NCI-H2196 (cell line): ENCODE data around the gene PCDHGB6.
"Not testable (repeated sequence)": the region's sequence is repeated elsewhere in the genome, so short reads cannot be mapped to it uniquely, and the experiment has no call there.

Source experiments
- DNase-seq: peaks from one replicate; lab custom pipeline; 2025; ENCODE audit not compliant: unreplicated experiment; lab: John Stamatoyannopoulos, UW

Gene PCDHGB6

DNA sequence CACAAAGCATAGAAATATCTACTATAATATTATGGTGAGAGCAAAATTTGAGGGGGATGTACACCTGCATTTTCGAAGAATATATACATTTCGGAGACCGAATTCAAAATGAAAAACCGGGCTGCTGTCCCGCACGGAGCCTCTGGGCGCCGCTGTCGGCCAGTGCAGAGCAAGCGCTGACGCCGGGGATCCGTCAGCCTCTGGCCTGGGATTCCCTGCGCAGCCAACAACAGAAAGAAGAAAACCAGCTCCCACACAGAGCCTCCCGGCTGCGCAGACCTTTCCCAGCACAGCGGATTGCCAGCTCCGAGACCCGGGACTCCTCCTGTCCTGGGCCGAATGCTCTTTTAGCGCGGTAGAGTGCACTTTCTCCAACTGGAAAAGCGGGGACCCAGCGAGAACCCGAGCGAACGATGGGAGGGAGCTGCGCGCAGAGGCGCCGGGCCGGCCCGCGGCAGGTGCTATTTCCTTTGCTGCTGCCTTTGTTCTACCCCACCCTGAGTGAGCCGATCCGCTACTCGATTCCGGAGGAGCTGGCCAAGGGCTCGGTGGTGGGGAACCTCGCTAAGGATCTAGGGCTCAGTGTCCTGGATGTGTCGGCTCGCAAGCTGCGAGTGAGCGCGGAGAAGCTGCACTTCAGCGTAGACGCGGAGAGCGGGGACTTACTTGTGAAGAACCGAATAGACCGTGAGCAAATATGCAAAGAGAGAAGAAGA, at the start of gene PCDHGB6:
Gene PCDHGB6 (plus strand): TSS at position 232 of the 716 bp plus-strand sequence. CDS start 182 bp downstream, at position 414.
- DNase-seq: peak; percentile 84

DNA sequence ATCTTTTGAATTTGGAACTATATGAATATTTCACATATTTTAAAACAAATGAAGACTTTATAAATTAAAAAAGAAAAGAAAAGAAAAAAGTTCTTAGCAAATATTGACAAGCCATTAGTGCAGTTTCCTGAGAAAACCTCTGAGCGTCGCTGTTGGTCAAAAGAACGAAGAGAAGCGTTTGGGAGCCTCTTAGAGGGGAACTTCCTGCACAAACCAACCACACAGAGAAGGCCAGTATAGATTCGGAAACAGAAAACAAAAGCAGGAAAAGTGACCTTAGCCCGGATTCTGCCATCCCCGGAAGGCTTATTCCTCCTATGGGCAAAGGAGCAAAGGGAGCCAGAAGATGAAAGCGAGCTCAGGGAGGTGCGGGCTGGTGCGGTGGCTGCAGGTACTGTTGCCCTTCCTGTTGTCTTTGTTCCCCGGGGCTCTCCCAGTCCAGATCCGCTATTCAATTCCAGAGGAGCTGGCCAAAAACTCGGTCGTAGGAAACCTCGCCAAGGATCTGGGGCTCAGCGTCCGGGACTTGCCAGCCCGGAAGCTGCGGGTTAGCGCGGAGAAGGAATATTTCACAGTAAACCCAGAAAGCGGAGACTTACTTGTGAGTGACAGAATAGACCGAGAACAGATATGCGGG, 47.9 kb upstream of the PCDHGB6 start, which contains the start of gene PCDHGB2:
Gene PCDHGB2 (plus strand): TSS at position 205 of the 637 bp plus-strand sequence. CDS start 142 bp downstream, at position 347.
- no peak for DNase-seq

DNA sequence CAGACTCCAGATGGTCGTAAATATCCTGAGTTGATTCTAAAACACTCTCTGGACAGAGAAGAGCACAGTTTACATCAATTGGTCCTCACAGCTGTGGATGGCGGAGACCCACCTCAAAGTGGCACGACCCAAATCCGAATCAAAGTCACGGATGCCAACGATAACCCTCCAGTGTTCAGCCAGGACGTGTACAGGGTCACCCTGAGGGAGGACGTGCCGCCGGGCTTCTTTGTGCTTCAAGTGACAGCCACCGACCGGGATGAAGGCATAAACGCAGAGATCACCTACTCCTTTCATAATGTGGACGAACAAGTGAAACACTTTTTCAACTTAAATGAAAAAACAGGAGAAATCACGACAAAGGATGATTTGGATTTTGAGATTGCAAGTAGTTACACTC, 47.1 kb upstream of the PCDHGB6 start:
- DNase-seq: no peak

- DNase-seq: no peak
Observed at GRCh38 chr5:141362719-141363118, 45.1 kb upstream of the PCDHGB6 start.

DNA sequence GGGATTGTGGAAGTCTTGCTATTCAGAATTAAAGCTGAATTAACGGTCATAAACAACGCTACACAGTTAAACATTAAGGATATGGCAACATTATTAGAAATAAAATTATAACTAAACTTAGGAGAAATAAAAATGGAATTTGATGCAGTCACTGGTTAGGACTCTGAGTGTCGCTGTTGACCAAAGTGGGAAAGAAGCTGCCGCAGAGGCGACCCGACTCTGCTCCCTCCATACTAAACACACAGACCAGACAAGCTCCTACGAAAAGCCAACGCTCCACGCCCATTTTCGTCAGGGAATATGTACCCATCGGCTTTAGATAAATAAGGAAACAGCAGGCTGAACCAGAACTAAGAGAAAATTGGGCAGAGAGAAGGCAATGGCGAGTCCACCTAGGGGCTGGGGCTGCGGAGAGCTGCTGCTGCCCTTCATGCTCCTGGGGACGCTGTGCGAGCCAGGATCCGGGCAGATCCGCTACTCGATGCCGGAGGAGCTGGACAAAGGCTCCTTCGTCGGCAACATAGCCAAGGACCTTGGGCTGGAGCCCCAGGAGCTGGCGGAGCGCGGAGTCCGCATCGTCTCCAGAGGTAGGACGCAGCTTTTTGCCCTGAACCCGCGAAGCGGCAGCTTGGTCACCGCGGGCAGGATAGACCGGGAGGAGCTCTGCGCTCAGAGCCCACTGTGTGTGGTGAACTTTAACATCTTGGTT, 43.7 kb upstream of the PCDHGB6 start, which contains the start of gene PCDHGA5:
Gene PCDHGA5 (plus strand): TSS at position 211 of the 709 bp plus-strand sequence. CDS start 169 bp downstream, at position 380.
- no peak for DNase-seq

GRCh38 chr5:141366016-141366896, 41.6 kb upstream of the PCDHGB6 start:
- DNase-seq: no peak

- no peak for DNase-seq
Observed at GRCh38 chr5:141369994-141370848, 37.6 kb upstream of the PCDHGB6 start, which contains the start of gene PCDHGB3. PCDHGB3 (plus strand) TSS chr5:141370242; CDS start chr5:141370395, 153 bp downstream.

DNA sequence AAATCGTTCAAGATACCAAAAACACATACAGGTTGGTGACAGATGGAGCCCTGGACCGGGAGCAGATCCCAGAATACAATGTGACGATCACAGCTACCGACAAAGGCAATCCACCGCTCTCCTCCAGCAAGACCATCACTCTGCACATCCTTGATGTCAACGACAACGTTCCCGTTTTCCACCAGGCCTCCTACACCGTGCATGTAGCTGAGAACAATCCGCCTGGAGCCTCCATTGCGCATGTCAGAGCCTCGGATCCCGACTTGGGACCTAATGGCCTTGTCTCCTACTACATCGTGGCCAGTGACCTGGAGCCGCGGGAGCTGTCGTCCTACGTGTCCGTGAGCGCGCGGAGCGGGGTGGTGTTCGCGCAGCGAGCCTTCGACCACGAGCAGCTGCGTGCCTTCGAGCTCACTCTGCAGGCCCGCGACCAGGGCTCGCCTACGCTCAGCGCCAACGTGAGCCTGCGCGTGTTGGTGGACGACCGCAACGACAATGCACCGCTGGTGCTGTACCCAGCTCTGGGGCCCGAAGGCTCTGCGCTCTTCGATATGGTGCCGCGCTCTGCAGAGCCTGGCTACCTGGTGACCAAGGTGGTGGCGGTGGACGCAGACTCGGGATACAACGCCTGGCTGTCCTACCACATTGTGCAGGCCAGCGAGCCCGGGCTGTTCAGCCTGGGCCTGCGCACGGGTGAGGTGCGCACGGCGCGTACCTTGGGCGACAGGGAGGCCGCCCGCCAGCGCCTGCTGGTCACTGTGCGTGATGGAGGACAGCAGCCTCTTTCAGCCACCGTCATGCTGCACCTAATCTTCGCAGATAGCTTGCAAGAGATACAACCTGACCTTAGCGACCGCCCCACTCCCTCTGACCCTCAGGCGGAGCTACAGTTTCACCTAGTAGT, 36.0 kb upstream of the PCDHGB6 start:
- DNase-seq: no peak

DNA sequence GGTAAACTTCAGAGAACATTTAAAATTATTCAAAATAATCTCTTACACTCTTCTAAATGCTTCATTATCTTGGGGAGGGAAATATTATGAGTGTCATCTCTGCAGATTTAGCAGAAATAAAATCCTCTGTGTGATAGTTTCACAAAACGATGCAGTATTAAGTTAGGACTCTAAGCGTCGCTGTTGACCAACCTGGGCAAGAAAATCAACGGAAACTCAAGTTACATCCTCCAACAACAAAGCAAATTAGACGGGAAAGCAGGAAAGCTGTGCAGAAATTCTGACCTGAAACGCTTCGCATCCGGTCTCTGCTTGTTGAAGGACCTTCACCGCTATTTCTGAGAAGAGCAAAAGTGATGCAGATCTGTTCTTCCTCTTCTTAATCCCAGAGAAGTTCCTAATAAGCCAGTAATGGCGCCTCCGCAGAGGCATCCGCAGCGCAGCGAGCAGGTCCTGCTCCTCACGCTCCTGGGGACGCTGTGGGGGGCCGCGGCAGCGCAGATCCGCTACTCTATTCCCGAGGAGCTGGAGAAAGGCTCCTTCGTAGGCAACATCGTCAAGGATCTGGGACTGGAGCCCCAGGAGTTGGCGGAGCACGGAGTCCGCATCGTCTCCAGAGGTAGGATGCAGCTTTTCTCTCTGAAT, 34.0 kb upstream of the PCDHGB6 start, which contains the start of gene PCDHGA6:
Gene PCDHGA6 (plus strand): TSS at position 219 of the 645 bp plus-strand sequence. CDS start 193 bp downstream, at position 412.
- no peak for DNase-seq

- no peak for DNase-seq
Observed at GRCh38 chr5:141374627-141375026, 33.2 kb upstream of the PCDHGB6 start.

- DNase-seq: not testable (repeated sequence)
Observed at GRCh38 chr5:141375444-141376155, 32.2 kb upstream of the PCDHGB6 start.

DNA sequence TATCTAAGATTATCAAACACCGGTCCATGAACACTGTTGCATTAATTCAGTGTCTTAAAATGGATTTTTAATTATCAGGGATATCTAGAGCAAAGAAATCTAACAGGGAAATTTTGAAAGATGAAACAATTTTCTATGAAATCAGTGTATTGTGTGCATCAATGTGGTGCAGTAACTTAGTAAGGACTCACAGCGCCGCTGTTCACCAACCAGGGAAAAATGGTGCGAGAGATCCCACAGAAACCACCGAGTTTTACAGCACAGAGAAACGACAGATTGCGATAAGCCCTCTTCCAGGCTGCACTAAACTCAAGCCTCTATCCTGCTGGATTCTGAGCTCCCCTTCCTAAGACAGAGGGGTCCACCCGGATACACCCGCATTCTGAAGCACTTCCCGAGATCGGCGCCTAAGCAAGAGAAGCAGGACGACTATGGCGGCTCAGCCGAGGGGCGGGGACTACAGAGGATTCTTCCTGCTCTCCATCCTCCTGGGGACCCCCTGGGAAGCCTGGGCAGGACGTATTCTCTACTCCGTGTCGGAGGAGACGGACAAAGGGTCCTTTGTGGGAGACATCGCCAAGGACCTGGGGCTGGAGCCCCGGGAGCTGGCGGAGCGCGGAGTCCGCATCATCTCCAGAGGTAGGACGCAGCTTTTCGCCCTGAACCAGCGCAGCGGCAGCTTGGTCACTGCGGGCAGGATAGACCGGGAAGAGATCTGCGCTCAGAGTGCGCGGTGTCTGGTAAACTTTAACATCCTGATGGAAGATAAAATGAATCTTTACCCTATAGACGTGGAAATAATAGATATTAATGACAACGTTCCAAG, 25.1 kb upstream of the PCDHGB6 start, which contains the start of gene PCDHGA7:
Gene PCDHGA7 (plus strand): TSS at position 274 of the 826 bp plus-strand sequence. CDS start 158 bp downstream, at position 432.
- DNase-seq: no peak

DNA sequence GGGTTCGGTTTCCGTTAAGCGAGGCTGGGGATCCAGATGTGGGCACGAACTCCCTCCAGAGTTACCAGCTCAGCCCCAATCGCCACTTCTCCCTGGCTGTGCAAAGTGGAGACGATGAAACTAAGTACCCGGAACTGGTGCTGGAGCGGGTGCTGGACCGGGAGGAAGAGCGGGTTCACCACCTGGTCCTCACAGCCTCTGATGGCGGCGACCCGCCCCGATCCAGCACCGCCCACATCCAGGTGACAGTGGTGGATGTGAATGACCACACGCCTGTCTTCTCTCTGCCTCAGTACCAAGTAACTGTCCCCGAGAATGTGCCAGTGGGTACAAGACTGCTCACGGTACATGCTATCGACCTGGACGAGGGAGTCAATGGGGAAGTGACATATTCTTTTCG, 24.5 kb upstream of the PCDHGB6 start:
- no peak for DNase-seq

GRCh38 chr5:141384471-141385267, 23.2 kb upstream of the PCDHGB6 start:
- no peak for DNase-seq

GRCh38 chr5:141387557-141388311, 20.1 kb upstream of the PCDHGB6 start, which contains the start of gene PCDHGB4:
PCDHGB4 (plus strand) TSS chr5:141387698; CDS start chr5:141387885, 187 bp downstream.
- DNase-seq: not testable (repeated sequence)
